Measurements from ENCODE around the gene SUCLG1.

The SUCLG1 gene

GRCh38 chr2:84461310-84461709, 2.2 kb upstream of the SUCLG1 start:
- no peak for DNase-seq (ENCODE audit: low read depth)

GRCh38 chr2:84460670-84461069, 1.6 kb upstream of the SUCLG1 start:
- no peak for DNase-seq (ENCODE audit: low read depth)

- DNase-seq (ENCODE audit: low read depth) = no peak
Measured at GRCh38 chr2:84459944-84460429, 907 bp upstream of the SUCLG1 start.

GRCh38 chr2:84458551-84459017, 496 bp downstream of the SUCLG1 start:
- no peak for DNase-seq (ENCODE audit: low read depth)

- DNase-seq (ENCODE audit: low read depth) = no peak
Measured at GRCh38 chr2:84457686-84458085, 1.4 kb downstream of the SUCLG1 start.

GRCh38 chr2:84456156-84456555, 2.9 kb downstream of the SUCLG1 start:
- DNase-seq (ENCODE audit: low read depth) = no peak

GRCh38 chr2:84454581-84454980, 4.5 kb downstream of the SUCLG1 start:
- DNase-seq (ENCODE audit: low read depth) = no peak

GRCh38 chr2:84452624-84453023, 6.5 kb downstream of the SUCLG1 start:
- DNase-seq (ENCODE audit: low read depth) = no peak

GRCh38 chr2:84451579-84451978, 7.5 kb downstream of the SUCLG1 start:
- DNase-seq (ENCODE audit: low read depth) = no peak

GRCh38 chr2:84450288-84451227, 8.5 kb downstream of the SUCLG1 start:
- no peak for DNase-seq (ENCODE audit: low read depth)

- DNase-seq (ENCODE audit: low read depth) = no peak
Measured at GRCh38 chr2:84449711-84450110, 9.4 kb downstream of the SUCLG1 start.

GRCh38 chr2:84449055-84449454, 10.0 kb downstream of the SUCLG1 start:
- no peak for DNase-seq (ENCODE audit: low read depth)

GRCh38 chr2:84443477-84443876, 15.6 kb downstream of the SUCLG1 start:
- DNase-seq (ENCODE audit: low read depth) = no peak

GRCh38 chr2:84442888-84443287, 16.2 kb downstream of the SUCLG1 start:
- no peak for DNase-seq (ENCODE audit: low read depth)

- no peak for DNase-seq (ENCODE audit: low read depth)
Measured at GRCh38 chr2:84441505-84441904, 17.6 kb downstream of the SUCLG1 start.

GRCh38 chr2:84441036-84441435, 18.0 kb downstream of the SUCLG1 start:
- DNase-seq (ENCODE audit: low read depth) = no peak

- DNase-seq (ENCODE audit: low read depth) = no peak
Measured at GRCh38 chr2:84435345-84436025, 23.6 kb downstream of the SUCLG1 start.

GRCh38 chr2:84429328-84429727, 29.8 kb downstream of the SUCLG1 start:
- no peak for DNase-seq (ENCODE audit: low read depth)

- DNase-seq (ENCODE audit: low read depth) = peak; percentile 53
Measured at GRCh38 chr2:84427235-84428138, 31.6 kb downstream of the SUCLG1 start.

- no peak for DNase-seq (ENCODE audit: low read depth)
Measured at GRCh38 chr2:84425310-84425709, 33.8 kb downstream of the SUCLG1 start.

- DNase-seq (ENCODE audit: low read depth) = no peak
Measured at GRCh38 chr2:84424152-84424551, 34.9 kb downstream of the SUCLG1 start.

- DNase-seq (ENCODE audit: low read depth) = no peak
Measured at GRCh38 chr2:84421791-84422190, 37.3 kb downstream of the SUCLG1 start.

All from GM04503 (cell line).